Measurements from ENCODE around the gene RSPH10B. TPM values are rescaled to one million over a fixed set of nuclear protein-coding genes. Genes with fewer than 3 reads are reported as not detected.
A peak's percentile ranks its signal among the peaks of the same experiment; 100 is the strongest.
"Not testable (repeated sequence)": the region's sequence is repeated elsewhere in the genome, so short reads cannot be mapped to it uniquely, and the experiment has no call there.

The RSPH10B gene
- polyA plus RNA-seq = under 1 TPM in 1 of 3 donors, not detected in 2; 0.03 TPM

DNA sequence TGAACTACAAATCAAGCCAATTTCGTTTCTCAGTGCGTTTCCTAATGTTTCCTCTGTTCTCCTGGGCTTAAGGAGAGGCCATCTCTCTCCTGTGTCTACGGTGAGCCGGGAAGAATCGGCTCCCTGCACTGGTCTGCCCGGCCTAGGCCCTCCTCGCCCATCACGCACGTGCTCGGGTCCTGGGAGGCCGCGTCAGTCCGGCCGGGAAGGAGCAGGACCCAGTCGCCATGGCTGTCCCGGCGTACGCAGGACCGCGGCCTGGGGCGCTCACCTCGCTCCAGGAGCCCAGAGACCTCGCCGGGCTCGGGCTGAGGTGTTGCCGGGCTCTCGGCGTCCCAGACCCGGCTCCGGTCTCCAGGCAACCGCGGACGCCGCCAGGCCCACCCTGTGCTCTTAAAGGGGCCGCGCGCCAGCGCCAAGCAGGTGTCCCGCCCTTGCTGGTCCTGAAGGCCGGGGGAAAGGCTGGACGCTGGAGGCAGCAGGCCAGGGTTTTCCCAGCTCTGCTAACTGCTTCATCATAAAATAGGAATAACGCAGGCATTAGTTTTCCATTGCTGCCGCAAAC is at the start of gene RSPH10B:
Gene RSPH10B, minus strand, starts transcription at position 343 of the 565 bp plus-strand sequence. CDS start 3,573 bp downstream, outside the sequence.
- 10 to 15% (median 12%) methylated on average over 6 to 25 of the region's 43 CpGs for WGBS, 3 donors
- not testable (repeated sequence) for H3K27ac ChIP-seq (ENCODE audit: low read depth, low read length)

DNA sequence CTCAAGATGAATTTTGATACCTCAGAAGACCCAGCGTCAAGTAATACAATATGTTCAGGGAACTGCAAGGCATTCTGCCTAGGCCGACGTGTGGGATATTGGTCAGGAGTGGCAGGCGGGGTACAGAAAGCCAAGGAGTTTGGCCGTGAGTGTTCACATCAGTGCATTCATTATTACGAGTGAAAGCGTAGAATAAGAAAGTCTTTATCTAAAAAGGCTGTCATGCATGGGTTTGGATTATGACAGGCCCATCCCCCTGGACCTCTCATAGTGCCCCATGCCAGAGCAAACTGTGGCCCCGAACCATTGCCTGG is 46.1 kb upstream of the RSPH10B start:
- WGBS, 3 donors = 92 to 95% (median 94%) methylated on average over 8 of the region's 8 CpGs
- no peak overlapping the region for H3K27ac ChIP-seq (ENCODE audit: low read depth, low read length)

DNA sequence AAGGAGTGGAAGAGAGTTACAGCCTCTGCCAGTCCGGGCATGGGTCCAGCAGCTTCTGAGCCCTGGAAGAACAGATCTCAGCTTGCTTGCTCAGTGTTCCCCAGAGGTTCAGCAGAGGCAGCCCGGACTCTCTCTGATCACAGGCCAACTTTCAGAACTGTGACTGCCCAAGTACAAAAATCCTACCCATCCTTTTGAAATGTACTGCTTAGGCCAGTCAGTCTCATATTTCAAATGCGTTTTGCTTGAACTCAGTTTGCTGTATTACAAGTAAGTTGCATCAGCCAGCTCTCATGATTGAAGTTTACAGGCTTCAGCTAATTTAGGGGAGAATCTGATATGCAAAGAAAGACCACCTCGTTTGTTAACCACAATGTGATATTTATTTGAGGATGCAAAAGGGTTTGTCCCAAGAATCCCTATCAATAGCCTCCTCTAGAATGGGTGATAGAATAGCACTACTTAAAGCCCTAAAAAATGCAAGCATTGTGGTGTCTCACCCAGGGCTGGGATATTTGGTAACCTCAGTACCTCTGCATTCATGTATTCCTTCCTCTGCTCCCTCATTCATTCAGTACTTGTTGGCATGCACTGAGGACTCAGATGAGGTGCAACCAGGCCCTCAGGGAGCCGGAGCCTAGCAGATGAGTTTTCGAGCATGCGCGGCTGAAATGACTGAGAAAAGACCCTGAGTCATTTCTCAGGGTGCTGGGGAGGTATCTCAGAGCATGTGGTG is 45.6 kb upstream of the RSPH10B start:
- 69 to 74% (median 73%) methylated on average over 8 of the region's 8 CpGs for WGBS, 3 donors
- no peak overlapping the region for H3K27ac ChIP-seq (ENCODE audit: low read depth, low read length)

DNA sequence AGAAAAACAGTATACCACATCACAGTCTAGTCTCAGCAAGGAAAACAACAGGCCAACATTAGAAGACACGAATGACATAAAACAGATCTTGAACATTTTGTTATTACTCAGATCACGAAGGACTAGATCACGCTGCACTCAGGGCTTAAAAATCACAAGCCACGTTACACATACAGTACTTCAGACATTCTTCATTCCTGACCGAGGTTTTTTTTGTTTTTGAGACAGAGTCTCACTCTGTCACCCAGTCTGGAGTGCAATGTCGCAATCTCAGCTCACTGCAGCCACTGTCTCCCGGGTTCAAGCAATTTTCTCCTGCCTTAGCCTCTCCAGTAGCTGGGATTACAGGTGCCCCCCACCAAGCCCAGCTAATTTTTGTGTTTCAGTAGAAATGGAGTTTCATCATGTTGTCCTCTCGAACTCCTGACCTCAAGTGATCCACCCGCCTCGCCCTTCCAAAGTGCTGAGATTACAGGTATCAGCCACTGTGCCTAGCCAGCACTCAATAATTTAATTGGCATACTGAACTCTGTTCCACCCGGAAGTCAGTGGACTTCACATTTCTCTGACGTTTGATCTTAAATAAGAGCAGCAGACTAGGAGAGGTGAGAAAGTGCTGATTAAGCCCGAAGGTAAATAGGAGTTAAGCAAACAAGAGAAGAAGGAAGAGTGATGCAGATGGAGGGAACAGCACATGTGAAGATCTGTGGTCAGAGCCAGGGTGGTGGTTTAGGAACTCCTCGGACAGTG is 42.0 kb upstream of the RSPH10B start:
- no peak overlapping the region for H3K27ac ChIP-seq (ENCODE audit: low read depth, low read length)
- WGBS, 3 donors = 55 to 77% (median 72%) methylated on average over 14 of the region's 14 CpGs

DNA sequence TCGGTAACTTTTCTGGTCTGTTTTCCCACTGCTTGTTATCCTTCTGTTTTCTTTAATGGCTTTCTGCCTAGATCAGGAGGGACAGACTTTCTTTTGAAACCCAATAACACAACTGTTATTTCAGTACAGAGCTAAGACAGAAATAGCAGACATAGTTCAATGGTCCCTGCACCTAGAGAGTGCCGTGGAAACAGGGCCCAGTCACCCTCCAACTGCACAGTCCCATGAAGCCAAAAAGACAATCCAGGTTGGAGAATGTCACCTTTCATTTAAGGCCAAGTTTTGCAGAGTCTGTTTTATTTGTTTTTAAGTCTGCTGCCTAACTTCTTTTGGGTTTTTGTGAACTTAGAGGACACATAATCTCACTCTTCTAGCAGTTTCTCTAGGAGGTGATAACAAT is 41.1 kb upstream of the RSPH10B start:
- no peak overlapping the region for H3K27ac ChIP-seq (ENCODE audit: low read depth, low read length)

DNA sequence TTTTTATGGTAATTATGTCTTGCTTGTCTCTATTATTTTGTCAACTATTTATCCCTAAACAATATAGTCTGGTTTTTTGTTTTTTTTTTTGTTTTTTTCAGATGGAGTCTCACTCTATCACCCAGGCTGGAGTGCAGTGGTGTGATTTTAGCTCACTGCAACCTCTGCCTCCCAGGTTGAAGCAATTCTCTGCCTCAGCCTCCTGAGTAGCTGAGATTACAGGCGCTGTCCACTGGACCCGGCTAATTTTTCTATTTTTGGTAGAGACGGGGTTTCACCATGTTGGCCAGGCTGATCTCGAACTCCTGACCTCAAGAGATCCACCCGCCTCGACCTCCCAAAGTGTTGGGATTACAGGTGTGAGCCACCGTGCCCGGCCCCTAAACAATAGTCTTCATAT is 39.9 kb upstream of the RSPH10B start:
- 83 to 93% (median 84%) methylated on average over 8 of the region's 8 CpGs for WGBS, 3 donors
- H3K27ac ChIP-seq (ENCODE audit: low read depth, low read length) = not testable (repeated sequence)

More for the DNA sequence above, 41.1 kb upstream of the RSPH10B start:
- 69 to 81% (median 73%) methylated on average over 2 of the region's 2 CpGs for WGBS, 3 donors

DNA sequence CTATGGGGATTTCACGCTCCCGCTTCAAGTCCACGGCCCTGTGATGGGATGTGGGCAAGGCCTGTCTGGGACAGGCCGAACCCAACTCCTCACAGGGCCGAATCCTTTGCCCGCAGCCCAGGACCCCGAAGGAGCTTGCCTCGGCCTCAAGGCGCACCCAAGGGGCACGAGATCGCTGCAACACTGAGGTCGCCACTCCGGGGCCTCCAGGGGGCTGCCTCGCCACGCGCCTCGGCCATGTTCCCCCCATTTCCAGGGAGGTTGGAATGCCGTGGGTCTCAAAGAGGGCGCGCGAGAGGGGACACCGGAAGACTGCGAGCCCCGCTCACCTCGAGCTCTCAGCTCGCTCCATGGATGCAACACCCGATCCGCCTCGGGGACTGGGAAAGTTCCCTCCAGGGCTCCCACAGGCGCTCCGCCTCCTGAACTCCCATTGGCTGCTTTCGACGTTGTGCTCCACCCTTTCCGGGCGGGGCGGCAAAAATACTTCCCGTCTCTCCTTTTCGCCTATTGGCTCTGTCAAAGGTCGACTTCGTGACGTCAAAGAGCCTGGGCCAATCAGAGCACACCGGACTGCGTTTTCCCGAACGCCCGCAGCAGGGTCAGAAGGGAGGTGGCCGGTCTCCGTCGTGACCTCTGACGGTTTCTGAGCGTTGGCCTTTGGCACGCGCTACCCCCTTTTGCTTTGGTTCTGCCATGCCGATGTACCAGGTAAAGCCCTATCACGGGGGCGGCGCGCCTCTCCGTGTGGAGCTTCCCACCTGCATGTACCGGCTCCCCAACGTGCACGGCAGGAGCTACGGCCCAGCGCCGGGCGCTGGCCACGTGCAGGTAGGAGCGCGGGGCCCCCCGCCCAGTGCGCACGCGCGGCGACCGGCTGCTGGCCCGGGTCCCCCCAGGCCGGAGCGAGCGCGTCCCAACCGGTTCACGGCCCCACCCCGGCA is 38.5 kb upstream of the RSPH10B start, which contains the start of the genes AIMP2 and PMS2:
Gene AIMP2, plus strand, starts transcription at position 605 of the 944 bp plus-strand sequence. Its CDS starts 92 bp downstream, at position 697.
Gene PMS2, minus strand, starts transcription at position 382 of the 944 bp plus-strand sequence. Its CDS starts 30 bp downstream, at position 352.
- peak within 1 kb of the TSS; percentile 80 for H3K27ac ChIP-seq (ENCODE audit: low read depth, low read length)
- WGBS, 3 donors = 0% methylated on average over 80 to 84 of the region's 84 CpGs

DNA sequence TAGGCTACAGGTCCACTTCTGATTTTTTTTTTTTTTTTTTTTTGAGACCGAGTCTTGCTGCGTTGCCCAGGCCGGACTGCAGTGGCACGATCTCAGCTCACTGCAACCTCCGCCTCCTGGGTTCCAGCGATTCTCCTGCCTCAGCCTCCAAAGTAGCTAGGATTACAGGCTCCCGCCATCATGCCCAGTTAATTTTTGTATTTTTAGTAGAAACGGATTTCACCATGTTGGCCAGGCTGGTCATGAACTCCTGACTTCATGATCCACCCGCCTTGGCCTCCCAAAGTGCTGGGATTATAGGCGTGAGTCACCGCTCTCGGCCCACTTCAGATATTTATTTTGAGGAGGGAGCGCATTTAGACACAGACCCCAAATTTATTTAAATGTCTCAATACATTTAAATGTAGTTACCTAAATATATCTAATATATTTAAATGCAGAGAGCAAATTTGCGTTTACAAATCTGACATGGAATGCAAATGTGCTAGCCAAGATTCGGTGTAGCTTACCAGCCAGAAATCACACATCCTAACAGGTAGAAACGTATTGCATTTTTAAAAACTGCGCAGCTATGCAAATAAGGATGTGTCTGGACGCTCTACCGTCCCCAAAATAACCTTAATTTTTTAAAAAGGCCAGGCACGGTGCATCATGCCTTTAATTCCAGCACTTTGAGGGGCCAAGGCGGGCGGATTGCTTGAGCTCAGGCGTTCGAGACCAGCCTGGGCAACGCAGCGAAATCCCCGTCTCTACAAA is 37.5 kb upstream of the RSPH10B start:
- WGBS, 3 donors = 46 to 49% (median 48%) methylated on average over 27 of the region's 27 CpGs
- H3K27ac ChIP-seq (ENCODE audit: low read depth, low read length) = not testable (repeated sequence)

DNA sequence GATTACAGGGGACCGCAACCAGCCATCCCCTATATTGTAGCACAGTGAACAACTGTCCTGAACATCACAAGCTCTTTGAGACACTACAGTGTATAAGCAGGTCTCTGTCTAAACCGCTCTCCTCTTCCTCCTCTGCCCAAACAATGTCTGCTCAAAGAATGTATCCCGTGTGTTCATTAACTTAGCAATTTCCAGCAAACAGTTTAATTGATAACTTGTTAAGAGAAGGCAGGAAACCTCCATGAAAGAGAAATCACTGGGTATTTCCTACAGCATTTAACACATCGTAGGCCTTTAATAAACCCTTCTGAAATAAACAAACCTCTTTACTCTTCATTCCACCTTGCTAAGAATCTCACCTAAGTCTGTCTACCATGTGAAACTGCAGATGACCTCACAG is 36.9 kb upstream of the RSPH10B start:
- WGBS, 3 donors = 60 to 92% (median 78%) methylated on average over 4 of the region's 4 CpGs
- H3K27ac ChIP-seq (ENCODE audit: low read depth, low read length) = no peak overlapping the region

DNA sequence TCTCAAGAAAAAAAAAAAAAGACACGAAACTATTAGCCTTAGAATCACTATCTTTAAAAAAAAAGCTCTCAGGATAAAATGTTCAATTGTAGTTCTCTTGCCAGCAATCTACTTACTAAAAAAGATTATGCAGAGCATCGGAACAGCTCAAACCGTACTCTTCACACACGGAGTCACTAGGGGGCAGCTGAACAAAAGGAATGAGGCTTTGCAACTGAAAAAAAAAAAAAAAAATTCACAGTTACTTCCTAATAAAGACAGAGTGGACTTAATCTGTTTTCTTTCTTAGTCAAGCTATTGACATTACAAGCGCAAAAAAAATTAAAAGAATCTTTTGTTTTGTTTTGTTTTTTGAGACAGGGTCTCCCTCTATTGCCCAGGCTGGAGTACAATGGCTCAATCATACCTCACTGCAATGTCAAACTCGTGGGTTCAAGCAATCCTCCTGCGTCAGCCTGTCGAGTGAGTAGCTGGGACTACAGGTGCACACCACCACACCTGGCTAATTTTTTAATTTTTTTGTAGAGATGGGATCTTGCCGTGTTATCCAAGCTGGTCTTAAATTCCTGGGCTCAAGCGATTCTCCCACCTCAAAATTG is 26.8 kb upstream of the RSPH10B start:
- H3K27ac ChIP-seq (ENCODE audit: low read depth, low read length) = no peak overlapping the region
- WGBS, 3 donors = 55 to 60% (median 59%) methylated on average over 10 of the region's 10 CpGs

DNA sequence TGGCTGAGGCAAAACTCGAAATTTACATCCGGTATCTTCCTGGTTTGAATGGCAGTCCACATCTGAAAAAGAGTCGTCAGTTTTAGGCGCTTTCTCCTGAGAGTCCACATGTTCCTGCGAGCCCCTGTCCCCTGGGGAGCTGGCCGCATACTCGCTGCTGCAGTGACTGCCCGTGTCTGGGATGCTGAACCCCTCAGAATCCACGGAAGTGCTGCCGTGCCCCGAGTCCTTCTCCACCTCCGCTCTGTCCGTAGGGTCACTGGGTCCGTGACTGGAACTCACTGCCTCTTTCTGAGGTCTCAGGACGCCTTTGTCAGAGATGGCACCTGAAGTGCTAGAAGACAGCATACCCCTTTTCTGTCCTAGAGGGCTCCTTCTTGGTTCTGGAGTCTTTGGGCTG is 16.6 kb upstream of the RSPH10B start:
- not testable (repeated sequence) for H3K27ac ChIP-seq (ENCODE audit: low read depth, low read length)
- WGBS, 3 donors = 89 to 90% (median 90%) methylated on average over 15 of the region's 15 CpGs

DNA sequence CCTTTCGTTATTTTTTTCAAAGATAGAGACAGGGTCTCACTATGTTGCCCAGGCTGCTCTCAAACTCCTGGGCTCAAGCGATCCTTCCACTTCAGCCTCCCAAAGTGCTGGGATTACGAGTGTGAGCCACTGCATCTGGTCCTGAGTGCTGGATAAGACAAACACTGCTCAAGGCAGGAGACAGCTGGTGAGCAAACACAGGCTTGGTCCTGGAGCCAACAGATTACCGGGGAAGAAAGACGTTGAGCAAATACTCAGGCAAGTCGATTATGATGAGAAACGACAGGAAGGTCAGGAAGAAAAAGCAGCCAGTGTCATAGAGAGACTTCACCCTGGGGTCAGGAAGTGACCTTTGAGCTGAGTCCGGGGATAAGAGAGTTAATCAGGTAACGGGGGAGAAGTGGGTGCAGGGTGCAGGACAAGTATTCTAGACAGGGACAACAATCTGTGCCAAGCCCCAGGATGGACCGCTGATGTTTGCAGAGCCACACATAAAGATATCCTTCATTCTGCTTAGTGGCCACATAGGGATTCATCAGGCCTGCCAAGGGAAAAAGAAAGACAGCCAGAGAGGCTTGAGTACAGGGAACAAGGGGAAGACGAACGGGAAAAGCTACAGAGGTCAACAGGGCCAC is 9.3 kb upstream of the RSPH10B start:
- not testable (repeated sequence) for H3K27ac ChIP-seq (ENCODE audit: low read depth, low read length)
- WGBS, 3 donors = 79 to 97% (median 91%) methylated on average over 1 to 2 of the region's 12 CpGs

DNA sequence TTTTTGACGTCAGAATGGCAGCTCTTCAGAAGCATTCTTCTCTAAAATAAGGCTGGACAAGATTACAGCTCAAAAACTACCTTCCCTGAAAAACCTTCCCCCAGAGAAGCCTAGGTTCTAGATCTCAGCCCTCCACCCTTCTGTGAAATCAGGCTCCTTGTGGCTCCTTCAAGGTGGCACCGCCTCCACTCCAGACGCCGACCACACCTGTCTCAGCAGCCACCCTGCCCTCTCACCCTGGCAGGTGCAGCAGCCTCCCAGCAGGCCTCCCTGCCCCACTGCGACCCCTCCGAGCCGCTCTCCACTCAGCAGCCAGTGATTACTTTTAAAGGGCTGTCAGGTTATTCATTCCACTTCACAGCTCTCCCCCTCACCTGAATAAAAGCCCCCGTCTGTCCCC is 3.1 kb upstream of the RSPH10B start:
- WGBS, 3 donors = no CpG with 5 or more reads among the region's 8 CpGs
- H3K27ac ChIP-seq (ENCODE audit: low read depth, low read length) = not testable (repeated sequence)

DNA sequence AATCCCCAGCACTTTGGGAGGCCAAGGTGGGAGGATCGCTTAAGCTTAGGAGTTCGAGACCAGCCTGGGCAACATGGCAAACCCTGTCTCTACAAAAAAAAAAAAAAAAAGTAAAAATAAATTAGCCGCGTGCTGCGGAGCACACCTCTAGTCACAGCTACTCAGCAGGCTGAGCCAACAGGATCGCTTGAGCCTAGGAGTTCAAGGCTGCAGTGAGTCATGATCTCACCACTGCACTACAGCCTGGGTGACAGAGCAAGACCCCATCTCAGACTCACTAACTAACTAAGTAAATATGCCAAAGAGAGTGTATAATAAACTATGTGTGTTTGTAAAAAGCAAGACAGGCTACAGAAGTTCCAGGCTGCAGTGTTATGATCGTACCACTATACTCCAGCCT is 6.7 kb downstream of the RSPH10B start:
- H3K27ac ChIP-seq (ENCODE audit: low read depth, low read length) = not testable (repeated sequence)
- WGBS, 3 donors = 89 to 94% (median 92%) methylated on average over 4 of the region's 7 CpGs

DNA sequence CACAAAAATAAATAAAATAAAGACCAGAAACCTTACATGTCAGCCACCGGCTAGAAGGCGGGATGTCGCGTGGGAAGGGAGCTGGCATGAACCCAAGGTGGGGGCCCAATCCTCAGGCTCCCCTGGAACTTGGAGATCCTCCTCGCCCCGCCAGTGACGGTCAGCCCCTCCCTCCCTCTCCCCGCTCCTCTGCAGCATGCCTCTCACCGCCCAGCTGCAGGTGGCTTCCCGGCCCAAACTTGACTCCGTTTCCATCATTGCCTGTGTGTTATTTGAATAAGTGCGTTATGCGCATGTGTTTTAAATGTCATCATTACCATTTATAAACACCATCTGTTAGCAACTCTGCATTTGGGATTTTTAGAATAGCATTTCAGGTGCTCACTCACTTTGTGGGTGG is 7.3 kb downstream of the RSPH10B start:
- 26 to 39% (median 39%) methylated on average over 3 to 4 of the region's 13 CpGs for WGBS, 3 donors
- H3K27ac ChIP-seq (ENCODE audit: low read depth, low read length) = not testable (repeated sequence)

DNA sequence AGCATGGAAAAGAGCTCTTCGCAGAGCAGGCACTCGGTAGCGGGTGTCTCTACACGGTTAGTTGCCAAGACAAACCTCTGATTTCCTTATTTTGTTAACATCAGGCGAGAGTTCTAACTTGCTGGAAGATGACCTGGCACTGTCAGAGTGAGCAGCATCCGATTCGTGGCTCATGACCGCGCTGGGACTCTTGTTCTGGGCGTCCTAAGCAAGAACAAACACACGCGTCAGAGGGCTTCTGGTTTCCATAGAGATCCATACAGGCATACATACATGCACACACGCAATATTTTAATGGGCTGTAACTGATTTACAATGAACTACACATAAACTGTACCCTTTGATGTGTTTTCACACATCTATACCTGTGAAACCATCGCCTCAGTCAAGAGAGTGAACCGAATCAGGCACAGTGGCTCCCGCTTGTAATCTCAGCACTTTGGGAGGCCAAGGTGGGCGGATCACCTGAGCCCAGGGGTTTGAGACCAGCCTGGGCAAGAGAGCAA is 35.5 kb downstream of the RSPH10B start:
- no CpG with 5 or more reads among the region's 17 CpGs for WGBS, 3 donors
- not testable (repeated sequence) for H3K27ac ChIP-seq (ENCODE audit: low read depth, low read length)
